Stimulated activated CD8-positive, alpha-beta memory T cell treated with anti-CD3 and anti-CD28 coated beads, Interleukin-4, amount 100 ng/mL, for 4 hours (primary cell): Measurements from ENCODE around the gene ADAMTS6.
"Not testable (repeated sequence)": the region's sequence is repeated elsewhere in the genome, so short reads cannot be mapped to it uniquely, and the experiment has no call there.

Source experiments
- DNase-seq, 2 donors: peaks; one replicate each; pipeline ENCODE4 v3.0.0-alpha.2; 2020; ENCODE audit warnings: low read depth in 2 of 2, low spot score in 1 of 2

The ADAMTS6 gene

DNA sequence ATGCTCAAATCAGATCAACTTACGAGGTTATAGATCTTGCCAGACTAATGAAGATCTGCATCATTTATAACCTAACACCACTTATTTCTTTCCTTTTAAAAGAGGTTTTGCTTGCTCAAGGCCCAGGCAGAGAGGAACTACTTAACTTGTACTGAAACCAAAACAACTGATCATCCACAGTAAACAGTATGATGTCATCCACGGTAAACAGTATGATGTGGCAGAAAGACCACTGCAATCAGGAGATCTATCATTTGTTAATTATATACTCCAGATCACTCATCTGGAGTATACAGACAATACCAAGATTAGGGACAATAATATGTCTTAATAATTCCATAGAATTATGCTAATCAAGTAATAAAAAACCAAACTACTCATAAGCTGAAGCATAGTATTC lies 116.8 kb downstream of the ADAMTS6 start:
- DNase-seq: no peak

DNA sequence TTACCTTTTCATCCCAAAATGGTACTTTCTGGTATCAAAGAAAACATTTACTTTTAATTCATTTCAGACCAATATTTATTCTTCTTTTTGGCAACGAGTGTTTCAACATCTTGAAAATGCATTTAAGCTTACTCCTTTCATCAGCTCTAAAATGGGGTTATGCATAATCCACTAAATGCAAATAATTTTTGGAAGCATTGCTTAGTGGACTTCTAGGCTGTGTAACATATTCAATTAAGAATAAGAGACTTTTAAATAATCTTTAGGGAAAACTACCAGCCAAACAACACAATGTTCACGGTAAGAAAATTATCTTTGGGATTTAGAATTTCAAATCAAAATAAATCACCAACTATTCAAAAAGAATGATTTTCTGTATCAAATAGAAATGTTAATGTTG lies 118.2 kb downstream of the ADAMTS6 start:
- DNase-seq: no peak

DNA sequence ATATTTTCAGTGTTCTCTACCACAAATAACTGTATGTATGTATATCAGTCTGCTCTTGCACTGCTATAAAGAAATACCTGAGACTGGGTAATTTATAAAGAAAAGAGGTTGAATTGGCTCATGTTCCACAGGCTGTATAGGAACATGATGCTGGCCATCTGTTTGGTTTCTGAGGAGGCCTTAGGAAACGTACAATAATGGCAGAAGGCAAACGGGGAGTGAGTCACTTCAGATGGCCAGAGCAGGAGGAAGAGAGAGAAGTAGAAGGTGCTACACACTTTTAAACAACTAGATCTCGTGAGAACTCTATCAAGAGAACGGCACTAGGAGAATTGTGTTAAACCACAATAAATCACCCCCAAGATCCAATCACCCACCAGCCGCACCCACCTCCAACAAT lies 121.7 kb downstream of the ADAMTS6 start:
- DNase-seq: no peak

GRCh38 chr5:65359569-65359968 lies 122.2 kb downstream of the ADAMTS6 start:
- DNase-seq: no peak

GRCh38 chr5:65356274-65356673 lies 125.4 kb downstream of the ADAMTS6 start:
- DNase-seq: no peak

DNA sequence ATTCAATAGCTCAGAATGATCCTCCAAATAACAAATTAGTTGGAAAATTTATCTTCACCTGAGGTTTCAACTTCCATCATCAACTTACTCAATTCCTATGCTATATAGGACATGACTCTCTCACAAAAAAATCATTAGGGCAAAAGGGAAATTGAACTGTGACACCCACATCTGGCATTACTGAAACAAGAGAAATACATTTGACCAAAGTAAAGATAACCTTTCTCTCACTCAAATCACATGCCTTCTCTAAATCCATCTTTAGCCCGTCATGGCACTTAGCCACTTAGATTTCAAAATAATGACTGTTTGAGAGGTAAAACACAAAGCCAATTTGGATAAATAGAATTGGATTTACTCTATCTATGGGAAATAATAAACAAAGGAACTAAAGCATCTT lies 126.4 kb downstream of the ADAMTS6 start:
- DNase-seq: no peak

DNA sequence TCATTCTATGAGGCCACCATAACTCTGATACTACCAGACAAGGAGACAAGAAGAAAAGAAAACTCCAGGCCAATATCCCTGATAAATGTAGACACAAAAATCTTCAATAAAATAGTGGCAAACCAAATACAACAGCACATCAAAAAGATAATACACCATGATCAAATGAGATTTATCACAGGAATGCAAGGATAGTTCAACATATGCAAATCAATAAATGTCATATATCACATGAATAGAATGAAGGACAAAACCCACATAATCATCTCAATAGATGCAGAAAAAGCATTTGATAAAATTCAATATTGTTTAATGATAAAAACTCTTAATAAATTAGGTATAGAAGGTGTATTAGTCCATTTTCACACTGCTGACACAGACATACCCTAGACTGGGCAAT lies 139.9 kb downstream of the ADAMTS6 start:
- DNase-seq: no peak

- no peak for DNase-seq
These were observed 143.0 kb downstream of the ADAMTS6 start for GRCh38 chr5:65338606-65339151.

- DNase-seq: no peak
These were observed 147.6 kb downstream of the ADAMTS6 start for GRCh38 chr5:65334077-65334476.

DNA sequence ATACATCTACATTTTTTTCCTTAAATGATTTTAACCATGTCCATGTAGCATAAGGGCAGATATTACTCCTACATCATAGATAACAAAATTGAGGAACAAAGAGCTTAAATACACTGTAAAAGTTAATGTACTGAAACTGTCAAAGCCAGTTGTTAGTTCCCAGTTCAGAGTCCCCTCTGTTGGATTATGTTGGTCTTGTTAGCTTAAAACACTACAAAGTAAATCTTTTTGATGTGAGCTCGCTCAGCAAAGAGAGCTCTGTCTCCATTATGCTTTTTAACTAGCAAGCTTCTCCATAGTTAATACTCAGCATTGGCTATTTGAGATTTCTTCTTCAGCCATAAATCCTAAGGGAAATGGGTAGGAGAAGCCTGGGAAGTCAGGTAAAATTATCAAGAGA lies 149.1 kb downstream of the ADAMTS6 start:
- no peak for DNase-seq

DNA sequence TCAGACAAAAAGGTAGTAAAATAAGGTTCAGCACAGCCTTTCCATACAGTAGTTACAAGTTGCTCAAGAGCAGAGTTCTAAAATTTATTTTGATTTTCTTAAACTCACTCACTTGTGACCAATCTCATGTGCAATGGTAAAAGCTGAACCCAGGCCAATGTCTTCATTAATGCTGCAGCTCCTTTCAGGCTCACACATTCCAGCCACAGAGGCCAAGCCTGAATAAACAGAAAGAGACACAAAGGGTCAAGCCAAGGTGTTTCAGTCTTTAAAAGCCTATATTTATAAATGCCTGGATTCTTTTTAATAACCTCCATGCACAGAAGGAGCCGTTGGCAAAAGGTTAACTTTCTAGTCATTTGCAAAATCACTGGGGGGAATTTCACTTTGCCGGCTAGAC lies 152.5 kb downstream of the ADAMTS6 start:
- no peak for DNase-seq

DNA sequence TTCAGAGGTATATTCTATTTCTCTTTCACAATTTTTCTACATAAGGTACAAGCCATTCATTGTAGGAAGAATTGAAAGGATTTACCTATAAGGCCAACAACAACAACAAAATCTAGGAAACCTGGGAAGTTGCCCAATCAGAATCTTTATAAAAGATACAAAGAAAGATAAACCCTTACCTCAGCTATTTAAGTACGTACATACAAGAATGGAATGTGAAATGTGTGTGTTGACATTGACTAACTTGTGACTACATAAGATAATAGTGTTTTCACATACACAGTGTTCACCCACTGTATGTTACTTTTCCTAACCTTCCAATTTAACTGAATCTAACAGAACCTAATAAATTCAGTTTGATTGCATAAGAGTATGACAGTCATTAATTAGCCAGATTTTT lies 154.1 kb downstream of the ADAMTS6 start:
- no peak for DNase-seq

- DNase-seq: no peak
These were observed 154.8 kb downstream of the ADAMTS6 start for GRCh38 chr5:65326922-65327321.

DNA sequence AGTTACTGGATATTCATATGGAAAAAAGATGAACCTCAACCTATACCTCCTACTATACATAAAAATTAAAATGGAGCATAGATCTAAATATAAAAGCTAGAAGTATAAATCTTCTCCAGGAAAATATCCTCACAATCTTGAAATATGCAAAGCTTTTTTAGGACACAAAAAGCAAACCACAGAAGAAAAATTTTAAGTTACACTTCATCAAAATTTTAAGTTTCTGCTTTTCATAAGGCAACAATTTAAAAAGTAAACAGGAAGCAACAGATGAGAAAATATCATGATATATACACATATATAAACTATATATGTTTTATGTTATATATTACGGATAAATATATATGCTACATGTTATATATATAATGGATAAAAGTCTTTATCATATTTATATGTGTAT lies 157.5 kb downstream of the ADAMTS6 start:
- DNase-seq: no peak

GRCh38 chr5:65320704-65321103 lies 161.0 kb downstream of the ADAMTS6 start:
- DNase-seq: not testable (repeated sequence)

DNA sequence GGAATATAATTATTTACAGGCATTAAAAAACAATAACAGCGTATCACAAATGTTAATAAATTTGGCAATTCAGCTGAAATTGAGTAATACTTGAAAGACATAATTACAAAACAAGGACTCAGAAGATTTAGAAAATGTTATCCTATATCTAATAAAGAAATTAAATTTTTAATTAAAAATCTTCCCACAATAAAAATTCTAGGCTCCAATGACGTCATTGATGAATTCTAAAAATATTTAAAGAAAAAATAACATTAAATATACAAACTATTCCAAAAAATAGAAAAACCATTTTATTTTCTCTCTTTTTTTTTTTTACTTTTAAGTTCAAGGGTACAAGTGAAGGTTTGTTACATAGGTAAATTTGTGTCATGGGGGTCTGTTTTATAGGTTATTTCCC lies 161.5 kb downstream of the ADAMTS6 start:
- DNase-seq: no peak

GRCh38 chr5:65307931-65308330 lies 173.8 kb downstream of the ADAMTS6 start:
- DNase-seq: no peak

DNA sequence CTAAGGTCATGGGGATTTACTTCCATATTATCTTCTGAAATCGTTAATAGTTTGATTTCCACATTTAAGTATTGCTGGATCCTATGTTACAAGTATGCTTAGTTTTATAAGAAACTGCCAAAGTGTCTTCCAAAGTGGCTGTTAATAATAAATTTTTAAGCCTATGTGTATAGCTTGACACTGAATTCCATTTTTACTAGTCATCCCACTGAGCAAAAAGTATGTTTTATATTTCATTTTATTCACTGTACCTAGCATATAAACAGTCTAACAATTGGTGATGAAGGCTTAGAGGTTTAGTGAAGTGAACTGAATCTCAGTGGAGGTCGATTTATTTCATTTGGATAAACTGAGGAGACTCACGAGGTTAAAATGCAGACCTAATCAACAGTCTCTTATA lies 174.6 kb downstream of the ADAMTS6 start:
- no peak for DNase-seq

- DNase-seq: no peak
These were observed 175.8 kb downstream of the ADAMTS6 start for GRCh38 chr5:65305913-65306312.

- no peak for DNase-seq
These were observed 181.9 kb downstream of the ADAMTS6 start for GRCh38 chr5:65299861-65300260.

GRCh38 chr5:65296067-65296466 lies 185.7 kb downstream of the ADAMTS6 start:
- DNase-seq: no peak

DNA sequence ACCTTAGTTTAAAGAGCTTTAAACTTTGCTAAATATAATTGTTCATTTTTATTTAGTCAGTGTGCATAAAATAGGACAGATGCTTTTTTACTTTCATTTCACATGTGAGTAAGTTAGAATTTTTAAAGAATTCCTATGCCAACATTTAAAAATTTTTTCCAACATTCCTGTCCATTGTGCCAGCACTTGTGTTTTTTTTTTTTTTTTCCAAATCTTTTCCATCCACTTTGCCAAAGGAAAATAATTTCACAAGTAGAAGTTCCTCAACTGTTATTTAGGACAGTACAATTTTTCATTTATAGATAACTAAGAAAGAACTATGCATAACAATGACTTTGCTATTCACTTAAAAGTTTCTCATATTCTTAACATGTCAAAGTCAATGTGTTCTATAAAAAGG lies 189.5 kb downstream of the ADAMTS6 start:
- no peak for DNase-seq

- DNase-seq: no peak
These were observed 191.0 kb downstream of the ADAMTS6 start for GRCh38 chr5:65290677-65291076.

GRCh38 chr5:65288657-65289056 lies 193.1 kb downstream of the ADAMTS6 start:
- DNase-seq: no peak
